ENCODE measurements around the gene SUFU.
A peak's percentile ranks its signal among the peaks of the same experiment; 100 is the strongest.

The SUFU gene

GRCh38 chr10:102504179-102504975, 605 bp downstream of the SUFU start:
- Histone ChIP-seq H3K27ac (ENCODE audit: low read depth, low read length) (no peak overlapping the region), H4K20me1 (ENCODE audit: low read depth, low read length) (peaks cover 2% of the 10 kb centered on the region; the same call in 1 of the 2 replicates), H3K27me3 (ENCODE audit: low read length) (no peaks in the 10 kb centered on the region), H3K4me3 (ENCODE audit: insufficient read depth, low read length, poor library complexity, severe bottlenecking) (peak overlapping the region; percentile 79), H3F3A (ENCODE audit: insufficient read depth) (peaks cover 7% of the 10 kb centered on the region), H3K79me2 (ENCODE audit: insufficient read depth, low read length) (peaks cover 22% of the 10 kb centered on the region), H3K4me2 (ENCODE audit: low read depth, low read length, poor library complexity, severe bottlenecking) (peak overlapping the region; percentile 93), H3K9ac (ENCODE audit: low read length) (peak overlapping the region; percentile 78), H3K9me2 (replicated peaks; ENCODE audit: insufficient read depth, low read length) (no peaks in the 10 kb centered on the region), H3K36me3 (ENCODE audit: low read length) (no peaks in the 10 kb centered on the region), H2AFZ (ENCODE audit: low read depth, low read length, severe bottlenecking) (peak overlapping the region; percentile 80), H3K9me3 (ENCODE audit: insufficient read depth, low read length) (no peaks in the 10 kb centered on the region)
- TF ChIP-seq, protein P1, sequence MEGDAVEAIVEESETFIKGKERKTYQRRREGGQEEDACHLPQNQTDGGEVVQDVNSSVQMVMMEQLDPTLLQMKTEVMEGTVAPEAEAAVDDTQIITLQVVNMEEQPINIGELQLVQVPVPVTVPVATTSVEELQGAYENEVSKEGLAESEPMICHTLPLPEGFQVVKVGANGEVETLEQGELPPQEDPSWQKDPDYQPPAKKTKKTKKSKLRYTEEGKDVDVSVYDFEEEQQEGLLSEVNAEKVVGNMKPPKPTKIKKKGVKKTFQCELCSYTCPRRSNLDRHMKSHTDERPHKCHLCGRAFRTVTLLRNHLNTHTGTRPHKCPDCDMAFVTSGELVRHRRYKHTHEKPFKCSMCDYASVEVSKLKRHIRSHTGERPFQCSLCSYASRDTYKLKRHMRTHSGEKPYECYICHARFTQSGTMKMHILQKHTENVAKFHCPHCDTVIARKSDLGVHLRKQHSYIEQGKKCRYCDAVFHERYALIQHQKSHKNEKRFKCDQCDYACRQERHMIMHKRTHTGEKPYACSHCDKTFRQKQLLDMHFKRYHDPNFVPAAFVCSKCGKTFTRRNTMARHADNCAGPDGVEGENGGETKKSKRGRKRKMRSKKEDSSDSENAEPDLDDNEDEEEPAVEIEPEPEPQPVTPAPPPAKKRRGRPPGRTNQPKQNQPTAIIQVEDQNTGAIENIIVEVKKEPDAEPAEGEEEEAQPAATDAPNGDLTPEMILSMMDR (IDR thresholded peaks at IDR 0.05; ENCODE audit: insufficient read depth, low read length, poor library complexity, severe bottlenecking): no peak
- TF ChIP-seq EZH2phosphoT487 (conservative IDR thresholded peaks at IDR 0.05; ENCODE audit: low read length): no peak

DNA sequence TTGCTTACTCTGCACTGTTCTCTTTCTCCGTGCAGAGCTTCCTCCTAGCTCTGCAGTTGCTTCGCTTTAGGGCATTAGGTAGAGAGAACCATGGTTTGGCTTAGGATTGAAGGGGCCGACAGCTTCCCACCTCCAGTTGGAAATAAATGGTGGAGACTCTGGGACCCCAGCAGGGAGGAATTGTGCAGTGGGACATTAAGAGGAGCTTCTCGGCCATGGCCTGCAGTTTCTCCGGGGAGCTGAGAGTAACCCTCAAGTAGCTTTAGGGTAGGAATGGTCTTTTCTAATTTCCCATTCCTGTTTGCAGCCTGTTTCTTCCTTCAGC, 1.2 kb downstream of the SUFU start:
- H3K27me3 ChIP-seq (ENCODE audit: low read length): no peaks in the 10 kb centered on the region
- peak overlapping the region; percentile 93 for H3K4me2 ChIP-seq (ENCODE audit: low read depth, low read length, poor library complexity, severe bottlenecking)
- peak overlapping the region; percentile 79 for H3K4me3 ChIP-seq (ENCODE audit: insufficient read depth, low read length, poor library complexity, severe bottlenecking)
- H4K20me1 ChIP-seq (ENCODE audit: low read depth, low read length): no peaks in the 10 kb centered on the region
- no peaks in the 10 kb centered on the region for H3K9me3 ChIP-seq (ENCODE audit: insufficient read depth, low read length)
- peaks cover 17% of the 10 kb centered on the region for H3K79me2 ChIP-seq (ENCODE audit: insufficient read depth, low read length)
- no peaks in the 10 kb centered on the region for H3K36me3 ChIP-seq (ENCODE audit: low read length)
- no peak overlapping the region for H2AFZ ChIP-seq (ENCODE audit: low read depth, low read length, severe bottlenecking)
- TF ChIP-seq, protein P1 (IDR thresholded peaks at IDR 0.05; ENCODE audit: insufficient read depth, low read length, poor library complexity, severe bottlenecking): no peak
- no peak for TF ChIP-seq EZH2phosphoT487 (conservative IDR thresholded peaks at IDR 0.05; ENCODE audit: low read length)
- H3F3A ChIP-seq (ENCODE audit: insufficient read depth): peaks cover 7% of the 10 kb centered on the region
- H3K9me2 ChIP-seq (replicated peaks; ENCODE audit: insufficient read depth, low read length): no peaks in the 10 kb centered on the region
- H3K27ac ChIP-seq (ENCODE audit: low read depth, low read length): no peak overlapping the region
- peak overlapping the region; percentile 78 for H3K9ac ChIP-seq (ENCODE audit: low read length)

DNA sequence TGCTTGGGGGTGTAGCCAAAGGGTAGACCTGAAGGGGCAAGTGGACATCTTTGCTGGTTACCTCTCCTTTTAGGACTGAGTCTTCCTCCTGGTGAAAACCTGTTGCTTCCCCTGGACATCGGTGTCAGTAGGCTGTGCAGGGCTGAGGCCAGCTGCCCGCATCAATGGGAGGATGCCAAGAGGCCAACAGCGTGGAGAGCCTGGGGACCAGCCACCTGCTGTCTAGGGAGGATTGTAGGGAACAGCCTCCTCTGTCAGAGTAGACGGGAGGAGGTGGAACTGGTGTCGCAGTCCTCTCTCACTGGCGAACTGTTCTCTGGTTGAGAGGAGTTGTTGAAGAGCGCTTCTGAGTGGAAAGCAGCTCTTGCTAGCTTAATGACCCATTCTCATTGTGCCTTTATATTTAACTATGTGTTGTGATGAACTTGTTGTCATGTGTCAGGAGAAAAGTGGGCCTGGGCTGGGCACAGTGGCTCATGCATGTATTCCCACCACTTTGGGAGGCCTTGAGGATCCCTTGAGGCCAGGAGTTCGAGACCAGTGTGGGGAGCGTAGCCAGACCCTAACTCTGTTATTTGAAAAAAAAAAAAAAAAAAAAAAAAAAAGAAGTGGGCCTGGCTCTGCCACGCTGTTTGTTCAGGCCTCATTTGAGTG, 1.8 kb downstream of the SUFU start:
- no peak overlapping the region for H3K27ac ChIP-seq (ENCODE audit: low read depth, low read length)
- TF ChIP-seq EZH2phosphoT487 (conservative IDR thresholded peaks at IDR 0.05; ENCODE audit: low read length): no peak
- TF ChIP-seq, protein P1 (IDR thresholded peaks at IDR 0.05; ENCODE audit: insufficient read depth, low read length, poor library complexity, severe bottlenecking): no peak
- H3K9me2 ChIP-seq (replicated peaks; ENCODE audit: insufficient read depth, low read length): no peaks in the 10 kb centered on the region
- H3K9me3 ChIP-seq (ENCODE audit: insufficient read depth, low read length): no peaks in the 10 kb centered on the region
- H3K36me3 ChIP-seq (ENCODE audit: low read length): no peaks in the 10 kb centered on the region
- no peak overlapping the region for H3K4me2 ChIP-seq (ENCODE audit: low read depth, low read length, poor library complexity, severe bottlenecking)
- no peak overlapping the region for H3K4me3 ChIP-seq (ENCODE audit: insufficient read depth, low read length, poor library complexity, severe bottlenecking)
- peaks cover 13% of the 10 kb centered on the region for H3K79me2 ChIP-seq (ENCODE audit: insufficient read depth, low read length)
- no peaks in the 10 kb centered on the region for H4K20me1 ChIP-seq (ENCODE audit: low read depth, low read length)
- no peak overlapping the region for H2AFZ ChIP-seq (ENCODE audit: low read depth, low read length, severe bottlenecking)
- no peaks in the 10 kb centered on the region for H3K27me3 ChIP-seq (ENCODE audit: low read length)
- peaks cover 7% of the 10 kb centered on the region for H3F3A ChIP-seq (ENCODE audit: insufficient read depth)
- H3K9ac ChIP-seq (ENCODE audit: low read length): no peak overlapping the region

All from SU-DHL-6 (cell line).